ENCODE results near the gene BHLHE40.
"Not testable (repeated sequence)": the region's sequence is repeated elsewhere in the genome, so short reads cannot be mapped to it uniquely, and the experiment has no call there.

Gene BHLHE40

DNA sequence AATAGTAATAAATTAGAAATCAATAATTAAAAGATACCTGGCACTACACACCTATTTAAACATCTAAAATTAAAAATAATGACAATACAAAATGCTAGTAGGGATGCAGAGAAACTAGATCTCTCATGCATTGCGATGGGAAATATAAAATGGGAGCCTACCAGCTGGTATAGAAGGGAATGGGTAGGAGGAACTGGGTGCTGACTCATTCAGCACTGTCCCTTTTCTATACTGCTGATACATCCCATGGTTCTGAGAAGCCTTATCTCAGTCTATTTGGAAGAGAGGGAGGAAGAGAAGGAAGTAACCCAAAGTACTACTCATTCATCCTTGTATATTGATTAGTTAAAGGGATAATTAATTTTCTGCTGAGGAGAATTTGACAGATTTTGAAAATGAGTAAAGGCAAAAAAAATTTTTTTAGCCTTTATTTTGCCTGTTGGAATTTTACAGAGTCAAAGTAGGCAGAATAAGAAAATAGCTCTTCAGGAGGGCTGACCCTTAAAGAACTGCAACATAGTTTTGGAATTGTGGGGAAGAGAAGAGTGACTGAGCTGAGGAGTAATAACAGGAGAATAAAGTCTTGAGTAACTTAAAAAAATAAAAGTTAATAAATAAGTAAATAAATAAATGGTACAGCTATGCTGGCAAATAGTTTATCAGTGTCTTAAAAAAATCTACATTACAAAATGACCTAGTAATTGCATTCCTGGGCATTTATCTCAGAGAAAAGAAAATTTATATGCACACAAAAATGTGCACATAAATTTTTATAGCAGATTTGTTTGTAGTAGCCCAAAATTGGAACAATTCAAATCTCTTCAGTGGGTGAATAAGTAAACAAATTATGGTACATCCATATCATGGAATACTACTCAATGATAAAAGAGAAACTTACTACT lies 15.3 kb upstream of the BHLHE40 start:
- no peak for DNase-seq

DNA sequence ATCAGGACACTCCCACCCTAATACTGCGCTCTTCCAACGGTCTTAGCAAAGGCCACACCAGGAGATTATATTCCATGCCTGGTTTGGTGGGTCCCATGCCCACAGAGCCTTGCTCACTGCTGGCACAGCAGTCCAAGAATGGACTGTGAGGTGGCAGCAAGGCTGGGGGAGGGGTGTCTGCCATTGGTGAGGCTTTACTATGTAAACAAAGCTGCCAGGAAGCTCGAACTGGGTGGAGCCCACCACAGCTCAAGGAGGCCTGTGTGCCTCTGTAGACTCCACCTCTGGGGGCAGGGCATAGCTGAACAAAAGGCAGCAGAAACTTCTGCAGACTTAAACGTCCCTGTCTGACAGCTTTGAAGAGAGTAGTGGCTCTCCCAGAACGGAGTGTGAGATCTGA lies 13.2 kb upstream of the BHLHE40 start:
- not testable (repeated sequence) for DNase-seq

GRCh38 chr3:4967683-4968082 lies 11.6 kb upstream of the BHLHE40 start:
- not testable (repeated sequence) for DNase-seq

DNA sequence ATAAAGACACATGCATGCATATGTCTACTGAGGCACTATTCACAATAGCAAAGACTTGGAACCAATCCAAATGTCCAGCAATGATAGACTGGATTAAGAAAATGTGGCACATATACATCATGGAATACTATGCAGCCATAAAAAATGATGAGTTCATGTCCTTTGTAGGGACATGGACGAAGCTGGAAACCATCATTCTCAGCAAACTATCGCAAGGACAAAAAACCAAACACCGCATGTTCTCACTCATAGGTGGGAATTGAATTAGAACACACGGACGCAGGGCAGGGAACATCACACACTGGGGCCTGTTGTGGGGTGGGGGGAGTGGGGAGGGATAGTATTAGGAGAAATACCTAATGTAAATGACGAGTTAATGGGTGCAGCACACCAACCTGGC lies 7.8 kb upstream of the BHLHE40 start:
- DNase-seq = not testable (repeated sequence)

GRCh38 chr3:4971838-4972237 lies 7.4 kb upstream of the BHLHE40 start:
- DNase-seq = no peak

GRCh38 chr3:4972652-4973643 lies 6.3 kb upstream of the BHLHE40 start:
- no peak for DNase-seq

GRCh38 chr3:4974154-4974553 lies 5.1 kb upstream of the BHLHE40 start:
- no peak for DNase-seq

DNA sequence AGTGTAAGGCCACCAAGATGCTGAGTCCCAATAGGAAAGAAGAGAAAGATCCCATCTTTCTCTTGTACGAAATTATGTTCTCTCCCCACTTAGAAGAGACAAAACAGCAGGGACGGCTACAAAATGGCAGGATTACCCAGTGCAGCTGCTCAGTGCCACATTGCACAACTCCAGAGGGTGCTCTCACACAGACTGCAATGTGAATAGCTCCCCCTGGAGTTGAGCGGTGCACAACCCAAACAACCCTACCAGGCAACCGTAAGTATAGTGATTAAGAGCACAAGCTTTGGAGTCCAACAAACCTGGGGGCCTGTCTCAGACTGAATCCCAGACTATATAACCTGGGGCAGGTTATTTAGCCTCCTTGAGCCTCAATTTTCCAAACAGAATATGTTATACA lies 3.1 kb upstream of the BHLHE40 start:
- no peak for DNase-seq

GRCh38 chr3:4977001-4977852 lies 2.0 kb upstream of the BHLHE40 start:
- peak; percentile 33 for DNase-seq

GRCh38 chr3:4977853-4978203 lies 1.4 kb upstream of the BHLHE40 start:
- no peak for DNase-seq

GRCh38 chr3:4978204-4978965 lies 852 bp upstream of the BHLHE40 start:
- peak; percentile 73 for DNase-seq

- DNase-seq = peak; percentile 81
These were observed 240 bp upstream of the BHLHE40 start for GRCh38 chr3:4978966-4979427.

GRCh38 chr3:4980229-4981203 lies 1.3 kb downstream of the BHLHE40 start:
- DNase-seq = peak; percentile 80

DNA sequence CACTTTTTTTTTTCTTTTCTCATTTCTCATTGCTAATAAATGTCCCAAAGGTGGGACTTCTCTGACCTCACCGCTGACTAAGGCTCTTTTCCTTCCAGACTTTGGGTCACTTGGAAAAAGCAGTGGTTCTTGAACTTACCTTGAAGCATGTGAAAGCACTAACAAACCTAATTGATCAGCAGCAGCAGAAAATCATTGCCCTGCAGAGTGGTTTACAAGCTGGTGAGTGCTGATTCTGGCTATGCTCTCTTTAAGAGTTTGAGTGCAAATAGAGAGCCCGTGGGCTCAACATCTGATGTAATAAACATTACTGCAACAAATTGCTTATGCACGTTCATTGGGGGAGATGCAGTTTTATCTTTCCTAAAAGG lies 2.0 kb downstream of the BHLHE40 start:
- DNase-seq = no peak

DNA sequence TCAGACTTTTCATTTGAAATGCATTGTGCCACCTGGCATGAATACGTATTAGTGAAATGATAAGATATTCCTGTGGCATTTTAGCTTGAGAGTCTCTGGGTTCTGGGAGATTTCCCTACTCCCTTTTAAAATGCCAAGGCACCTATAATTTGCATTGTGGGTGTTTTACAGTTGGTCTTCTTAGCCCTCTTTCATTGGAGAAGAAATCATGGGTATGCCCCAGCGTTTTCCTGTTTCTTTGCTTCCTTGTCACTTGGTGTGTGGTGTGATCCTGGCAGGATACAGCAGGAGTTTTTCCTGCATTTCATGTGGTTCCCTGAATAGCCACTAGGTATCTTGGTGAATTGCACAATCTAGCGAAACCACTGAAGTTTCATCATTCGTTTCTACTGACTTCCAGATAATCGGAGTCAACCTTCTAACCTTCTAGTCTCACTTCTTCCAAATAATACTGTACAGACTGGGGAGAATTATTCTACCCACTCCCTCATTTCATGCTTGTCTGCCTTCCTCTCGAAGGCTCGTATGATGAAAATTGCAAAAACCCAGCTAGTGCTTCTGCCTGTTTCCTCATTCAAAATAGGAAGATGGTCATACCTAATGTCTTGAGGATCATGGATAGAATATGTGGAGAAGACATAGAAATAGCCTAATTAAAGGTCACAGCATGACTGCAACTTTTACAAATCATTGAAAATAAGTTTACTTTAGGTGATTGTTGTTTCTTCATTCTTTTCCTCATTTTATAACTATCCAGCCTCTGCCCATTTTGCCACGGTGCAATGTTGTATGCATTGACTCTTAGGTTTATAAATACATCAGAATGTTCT lies 2.6 kb downstream of the BHLHE40 start:
- no peak for DNase-seq

GRCh38 chr3:4982773-4983738 lies 3.8 kb downstream of the BHLHE40 start:
- DNase-seq = no peak

- DNase-seq = peak; percentile 77
These were observed 4.7 kb downstream of the BHLHE40 start for GRCh38 chr3:4983739-4984510.

DNA sequence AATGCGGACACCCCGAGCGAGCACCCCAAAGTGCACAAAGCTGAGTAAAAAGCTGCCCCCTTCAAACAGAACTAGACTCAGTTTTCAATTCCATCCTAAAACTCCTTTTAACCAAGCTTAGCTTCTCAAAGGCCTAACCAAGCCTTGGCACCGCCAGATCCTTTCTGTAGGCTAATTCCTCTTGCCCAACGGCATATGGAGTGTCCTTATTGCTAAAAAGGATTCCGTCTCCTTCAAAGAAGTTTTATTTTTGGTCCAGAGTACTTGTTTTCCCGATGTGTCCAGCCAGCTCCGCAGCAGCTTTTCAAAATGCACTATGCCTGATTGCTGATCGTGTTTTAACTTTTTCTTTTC lies 5.3 kb downstream of the BHLHE40 start:
- DNase-seq = no peak
